SK-N-MC (cell line): Measurements from ENCODE around the gene COL18A1.

Experiments used
- EZH2 ChIP-seq: fragments of 200-600 bp; sonication (generic); IDR thresholded peaks from one replicate; pipeline ENCODE4 v1.6.1; 2017; ENCODE audit warnings: antibody characterized with exemption
- FOXP2 ChIP-seq: optimal IDR thresholded peaks from 2 replicates; pipeline ENCODE3; 2011; ENCODE audit warnings: mild to moderate bottlenecking, moderate library complexity; ENCODE audit not compliant: insufficient read depth; ENCODE audit errors: extremely low read length, control extremely low read depth
- POLR2AphosphoS5 ChIP-seq: IDR thresholded peaks from 2 replicates; pipeline ENCODE4 v1.6.1; 2012; ENCODE audit warnings: mild to moderate bottlenecking, low read depth, low read length, borderline replicate concordance

GRCh38 chr21:45408271-45408791, 3.4 kb downstream of the COL18A1 start:
- TF ChIP-seq EZH2 (no peak), POLR2AphosphoS5 (no peak), FOXP2 (no peak)
